MV-4-11 (cell line): Measurements from ENCODE around the gene C19orf47.

ENCODE experiments used
- DNase-seq: peaks from one replicate; lab custom pipeline; 2025; lab: John Stamatoyannopoulos, UW

C19orf47 gene

DNA sequence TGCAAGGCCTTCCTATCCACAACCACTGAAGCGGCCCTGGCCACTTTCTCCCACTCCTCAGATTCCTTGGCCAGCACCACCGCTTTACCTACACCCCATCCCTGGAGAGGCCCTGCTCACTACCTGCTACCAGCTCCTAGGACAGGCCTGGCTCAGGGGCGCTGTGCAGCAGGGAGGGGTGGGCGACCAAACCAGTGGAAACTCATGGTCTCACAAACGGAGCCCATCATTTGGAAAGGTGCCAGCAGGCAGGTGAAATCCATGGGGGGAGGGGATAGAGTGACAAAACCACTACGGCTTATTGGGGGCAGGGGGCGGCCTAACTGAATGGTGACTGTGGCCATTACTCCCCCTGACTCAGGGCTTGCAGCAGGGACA is 27.6 kb downstream of the C19orf47 start:
- no peak for DNase-seq

DNA sequence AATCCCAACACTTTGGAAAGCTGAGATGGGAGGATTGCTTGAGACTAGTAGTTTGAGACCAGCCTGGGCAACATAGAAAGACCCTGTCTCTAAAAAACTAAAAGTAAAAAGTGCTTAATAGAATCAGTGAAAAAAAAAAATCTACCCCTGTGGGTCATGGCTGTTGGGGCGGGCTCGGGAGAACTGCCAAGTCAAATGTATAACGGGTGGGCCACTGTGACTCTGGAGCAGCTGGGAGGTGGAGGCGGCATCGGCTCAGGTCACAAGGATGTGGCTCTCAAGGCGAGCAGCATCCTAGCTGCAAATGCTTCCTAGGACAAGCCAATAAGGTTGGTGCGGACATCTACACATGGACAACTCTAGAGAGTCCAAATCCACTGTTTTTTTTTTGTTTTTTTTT is 30.9 kb downstream of the C19orf47 start:
- no peak for DNase-seq

DNA sequence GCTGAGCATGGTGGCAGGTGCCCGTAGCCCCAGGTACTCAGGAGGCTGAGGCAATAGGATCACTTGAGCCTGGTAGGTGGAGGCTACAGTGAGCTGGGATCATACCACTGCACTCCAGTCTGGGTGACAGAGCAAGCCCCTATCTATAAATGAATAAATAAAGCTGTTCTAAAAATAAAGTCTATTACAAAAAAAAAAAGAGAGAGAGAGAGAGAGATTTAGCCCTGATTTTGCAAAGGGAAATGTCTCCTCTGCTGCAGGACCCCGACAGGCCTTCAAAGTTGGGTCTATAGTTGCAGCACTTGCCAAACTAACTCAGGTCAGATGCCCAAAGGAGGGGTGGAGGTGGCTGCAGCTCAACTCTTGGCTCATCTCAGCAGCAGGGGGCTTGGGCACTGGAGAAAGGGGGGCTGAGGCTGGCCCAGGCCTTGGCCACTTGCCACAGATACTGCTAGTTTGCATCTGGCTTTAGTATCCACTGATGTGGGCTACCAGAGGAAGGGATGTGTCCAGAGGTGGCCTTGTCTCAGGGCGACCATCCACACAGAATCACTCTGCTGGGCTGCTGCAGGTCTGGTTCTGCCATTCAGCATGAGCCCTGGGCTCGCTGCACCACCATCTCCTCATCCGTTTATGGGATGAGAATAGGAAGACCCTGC is 32.3 kb downstream of the C19orf47 start:
- no peak for DNase-seq

DNA sequence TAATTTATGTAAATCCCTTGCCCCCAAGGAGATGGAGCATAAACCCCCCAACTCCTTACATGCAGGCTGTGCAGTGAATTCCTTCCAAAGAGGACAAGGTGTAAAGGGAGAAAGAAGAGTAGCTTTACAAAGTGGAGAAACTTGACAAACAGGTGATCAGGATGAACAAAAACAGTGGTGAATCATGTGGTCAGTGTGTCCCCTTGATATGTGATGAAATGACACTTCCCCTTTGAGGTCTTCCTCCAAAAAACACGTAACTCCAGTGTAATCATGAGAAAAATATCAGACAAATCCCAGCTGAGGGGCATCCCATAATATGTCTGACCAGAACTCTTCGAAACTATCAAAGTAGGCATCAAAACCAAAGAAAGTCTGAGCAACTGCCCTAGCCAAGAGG is 33.5 kb downstream of the C19orf47 start:
- DNase-seq: peak; percentile 82

DNA sequence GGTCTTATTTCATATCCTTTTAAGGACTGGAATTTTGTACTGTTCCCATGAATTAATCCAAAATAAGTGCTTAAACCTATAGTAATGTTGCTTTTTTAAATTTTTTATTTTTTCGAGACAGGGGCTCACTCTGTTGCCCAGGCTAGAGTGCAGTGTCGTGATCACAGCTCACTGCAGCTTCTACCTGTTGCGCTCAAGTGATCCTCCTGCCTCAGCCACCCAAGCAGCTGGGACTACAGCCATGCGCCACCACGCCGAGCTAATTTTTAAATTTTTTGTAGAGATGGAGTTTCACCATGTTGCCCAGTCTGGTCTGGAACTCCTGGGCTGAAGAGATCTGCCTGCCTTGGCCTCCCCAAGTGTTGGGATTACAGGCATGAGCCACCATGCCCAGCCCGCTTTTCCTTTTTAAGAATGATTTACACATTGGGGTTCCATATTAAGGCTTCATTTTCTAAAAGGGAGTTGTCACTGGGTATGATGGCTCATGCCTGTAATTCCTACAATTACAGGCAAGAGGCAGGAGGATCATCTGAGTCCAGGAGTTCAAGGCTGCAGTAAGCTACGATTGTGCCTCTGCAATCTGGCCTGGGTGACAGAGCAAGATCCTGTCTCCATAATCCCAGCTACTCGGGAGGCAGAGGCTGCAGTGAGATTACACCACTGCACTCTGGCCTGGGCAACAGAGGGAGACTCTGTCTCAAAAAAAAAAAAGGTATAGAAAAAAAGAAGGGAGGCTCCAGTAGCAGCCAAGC is 34.8 kb downstream of the C19orf47 start:
- DNase-seq: no peak

DNA sequence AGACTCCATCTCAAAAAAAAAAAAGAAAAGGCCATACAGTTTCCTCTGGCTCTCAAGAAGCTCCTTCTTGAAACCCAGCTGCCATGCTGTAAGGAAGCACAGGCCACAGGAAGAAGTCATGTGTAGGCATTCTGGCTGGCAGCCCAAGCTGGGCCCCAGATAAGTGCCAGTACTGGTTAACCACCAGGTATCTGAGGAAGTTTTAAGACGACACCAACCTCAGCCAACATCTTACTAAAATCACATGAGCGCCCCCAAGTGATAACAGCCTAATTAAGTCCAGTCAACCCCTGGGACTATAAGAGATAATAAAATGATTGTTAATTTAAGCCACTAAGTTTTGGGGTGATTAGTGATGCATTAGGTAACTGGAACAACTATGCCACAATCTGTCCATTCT is 35.7 kb downstream of the C19orf47 start:
- DNase-seq: no peak

DNA sequence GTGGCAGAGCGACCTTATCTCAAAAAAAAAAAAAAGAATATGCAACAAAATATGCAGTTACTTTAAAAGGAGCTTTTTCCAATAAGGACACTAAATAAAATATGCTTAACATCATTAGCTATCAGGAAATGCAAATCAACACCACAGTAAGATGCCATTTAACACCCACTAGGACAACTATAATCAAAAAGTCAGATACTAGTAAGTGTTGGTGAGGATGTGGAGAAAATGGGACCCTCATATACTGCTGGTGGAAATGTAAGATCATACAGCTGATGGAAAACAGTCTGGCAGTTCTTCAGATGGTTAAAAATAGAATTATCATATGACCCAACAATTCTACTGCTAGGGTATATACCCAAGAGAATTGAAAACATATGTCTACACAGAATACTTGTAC is 38.5 kb downstream of the C19orf47 start:
- DNase-seq: no peak

DNA sequence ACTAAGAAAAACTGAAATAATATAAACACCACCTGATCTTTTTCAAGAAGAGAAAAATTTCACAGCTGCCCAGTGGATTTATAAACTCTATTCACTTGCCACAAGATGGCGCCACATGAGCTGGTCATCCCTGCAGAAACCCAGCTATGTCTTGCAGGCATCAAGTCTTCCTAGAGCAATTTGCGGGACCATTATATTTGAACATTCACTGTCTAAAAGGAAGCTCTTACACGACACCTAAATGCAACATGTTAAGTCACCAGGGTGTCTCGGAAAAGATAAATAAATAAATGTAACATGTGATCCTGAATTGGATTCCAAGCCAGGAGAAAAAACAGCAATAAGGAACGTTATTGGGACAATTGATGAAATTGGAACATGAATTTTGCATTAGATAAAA is 42.8 kb downstream of the C19orf47 start:
- peak; percentile 88 for DNase-seq

DNA sequence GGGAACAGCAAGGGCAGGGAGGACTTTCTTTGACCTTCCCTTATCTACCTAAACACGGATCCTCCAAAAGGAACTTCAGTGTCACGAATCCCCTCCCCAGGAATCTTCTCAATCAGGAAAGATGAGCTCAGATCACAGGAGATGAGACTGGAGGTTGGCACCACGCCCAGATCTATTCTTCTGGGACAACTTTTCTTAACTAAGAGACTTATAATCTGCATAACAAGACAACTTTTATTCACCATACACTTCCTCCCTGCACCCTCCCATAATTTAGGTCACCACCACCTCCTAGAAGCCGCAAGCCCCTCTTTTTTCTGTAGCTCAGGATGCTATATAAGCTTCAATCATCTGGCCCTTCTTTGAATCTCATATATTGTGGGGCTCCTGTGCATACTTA is 43.9 kb downstream of the C19orf47 start:
- DNase-seq: no peak

DNA sequence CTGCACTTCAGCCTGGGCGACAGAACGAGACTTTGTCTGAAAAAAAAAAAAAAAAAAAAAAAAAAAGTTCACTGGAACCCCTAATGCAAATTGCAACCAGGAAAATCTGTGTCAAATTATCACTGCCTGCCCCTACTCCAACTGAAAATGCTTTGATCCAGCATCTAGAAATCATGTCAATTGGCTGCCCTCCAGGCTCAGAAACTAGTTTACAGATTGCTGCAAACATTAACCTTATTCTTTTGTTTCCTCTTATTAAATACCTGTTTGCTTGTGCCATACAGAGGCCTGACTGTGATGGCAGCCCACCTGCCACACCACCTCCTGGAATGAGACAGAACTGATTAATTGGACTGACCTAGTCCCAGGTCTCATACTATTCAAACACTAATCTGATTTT is 44.4 kb downstream of the C19orf47 start:
- DNase-seq: no peak

DNA sequence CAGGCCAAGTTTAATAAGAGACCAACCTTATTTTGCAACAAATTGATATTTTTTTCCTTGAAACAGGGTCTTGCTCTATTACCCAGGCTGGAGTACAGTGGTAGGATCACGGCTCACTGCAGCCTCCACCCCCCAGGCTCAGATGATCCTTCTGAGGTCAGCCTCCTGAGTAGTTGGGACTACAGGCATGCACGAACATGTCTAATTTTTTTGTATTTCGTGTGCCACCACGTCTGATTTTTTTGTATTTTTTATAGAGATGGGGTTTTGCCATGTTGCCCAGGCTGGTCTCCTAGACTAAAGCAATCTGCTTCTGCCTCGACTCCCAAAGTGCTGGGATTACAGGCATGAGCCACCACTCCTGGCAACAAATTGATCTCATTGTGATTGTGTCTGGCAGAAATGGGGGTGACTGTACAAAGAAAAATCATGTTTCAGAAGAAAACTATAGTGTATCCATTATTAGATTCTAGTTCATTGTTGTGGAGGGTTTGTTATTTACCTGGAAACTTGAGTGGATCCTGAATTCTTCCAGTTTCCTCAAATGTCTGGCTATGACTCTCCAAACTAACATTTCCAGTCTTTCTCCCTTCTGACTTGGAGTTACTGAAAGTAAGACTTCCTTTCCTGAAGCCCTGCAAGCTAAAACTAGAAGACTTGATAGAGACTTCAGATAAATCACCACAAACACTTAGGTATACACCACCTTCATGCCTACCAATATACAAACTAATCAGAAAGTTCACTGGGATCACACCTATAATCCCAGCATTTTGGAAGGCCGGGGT is 45.8 kb downstream of the C19orf47 start:
- DNase-seq: no peak

DNA sequence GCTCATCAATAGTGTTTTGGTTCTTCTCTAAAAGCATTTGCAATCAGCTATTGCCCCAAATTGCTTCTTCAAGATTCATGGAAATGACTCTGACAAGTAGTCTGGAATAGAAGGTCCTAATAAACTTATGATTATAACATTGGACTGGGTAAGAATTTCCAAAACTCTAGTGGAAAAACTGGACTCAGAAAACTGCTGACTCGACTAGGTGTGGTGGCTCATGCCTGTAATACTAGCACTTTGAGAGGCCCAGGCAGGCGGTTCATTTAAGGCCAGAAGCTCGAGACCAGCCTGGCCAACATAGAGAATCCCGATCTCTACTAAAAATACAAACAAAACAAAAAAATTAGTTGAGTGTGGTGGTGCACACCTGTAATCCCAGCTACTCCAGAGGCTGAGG is 47.5 kb downstream of the C19orf47 start:
- no peak for DNase-seq

DNA sequence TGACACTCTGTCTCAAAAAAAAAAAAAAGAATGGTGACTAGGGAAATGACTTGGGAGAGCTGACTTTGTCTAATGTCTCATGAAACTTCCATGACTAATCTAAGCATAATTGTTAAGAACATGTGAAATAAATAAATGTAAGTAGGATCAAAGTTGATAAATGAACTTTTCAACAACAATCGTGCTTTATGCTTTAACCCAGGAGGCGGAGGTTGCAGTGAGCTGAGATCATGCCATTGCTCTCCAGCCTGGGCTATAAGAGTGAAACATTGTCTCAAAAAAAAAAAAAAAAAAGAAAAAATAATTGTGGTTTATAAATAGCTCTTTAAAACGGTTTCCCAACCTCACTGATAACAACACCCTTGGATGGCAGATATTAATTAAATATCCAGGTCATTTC is 50.2 kb downstream of the C19orf47 start:
- DNase-seq: no peak

DNA sequence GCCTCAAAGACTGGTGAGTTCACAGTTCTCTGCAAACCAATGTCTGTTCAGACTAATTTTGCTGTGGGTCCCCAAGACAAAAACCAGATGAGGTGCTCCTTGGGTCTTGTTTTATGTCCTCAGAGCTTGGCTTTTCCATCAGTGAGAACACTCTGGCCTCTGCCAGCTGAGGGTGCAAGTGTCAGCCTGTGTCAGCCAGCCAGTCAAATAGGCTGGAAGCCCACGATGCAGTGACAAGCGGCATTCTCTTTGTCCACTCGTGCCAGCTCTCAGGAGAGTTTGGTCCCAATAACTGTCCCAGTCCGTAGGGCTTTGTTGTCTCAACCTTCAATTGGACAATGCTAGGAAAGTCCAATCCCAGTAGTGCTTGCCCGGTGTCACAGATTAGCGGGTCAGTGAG is 53.6 kb downstream of the C19orf47 start:
- no peak for DNase-seq

DNA sequence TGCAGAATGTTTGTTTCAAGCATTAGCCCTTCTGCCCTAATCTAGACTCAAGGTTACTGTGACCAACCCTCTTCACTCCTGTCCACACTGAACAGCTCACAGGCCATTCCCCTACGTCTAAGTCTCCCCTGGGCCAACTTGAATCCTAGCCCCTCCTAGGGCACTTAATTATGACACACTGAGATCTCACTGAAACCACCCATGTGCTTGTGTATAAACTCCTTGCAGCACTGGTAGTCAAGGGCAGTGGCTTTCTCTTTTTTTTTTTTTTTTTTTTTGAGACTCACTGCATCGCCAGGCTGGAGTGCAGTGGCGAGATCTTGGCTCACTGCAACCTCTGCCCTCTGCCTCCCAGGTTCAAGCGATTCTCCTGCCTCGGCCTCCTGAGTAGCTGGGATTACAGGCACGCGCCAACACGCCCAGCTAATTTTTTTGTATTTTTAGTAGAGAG is 61.2 kb downstream of the C19orf47 start:
- no peak for DNase-seq

DNA sequence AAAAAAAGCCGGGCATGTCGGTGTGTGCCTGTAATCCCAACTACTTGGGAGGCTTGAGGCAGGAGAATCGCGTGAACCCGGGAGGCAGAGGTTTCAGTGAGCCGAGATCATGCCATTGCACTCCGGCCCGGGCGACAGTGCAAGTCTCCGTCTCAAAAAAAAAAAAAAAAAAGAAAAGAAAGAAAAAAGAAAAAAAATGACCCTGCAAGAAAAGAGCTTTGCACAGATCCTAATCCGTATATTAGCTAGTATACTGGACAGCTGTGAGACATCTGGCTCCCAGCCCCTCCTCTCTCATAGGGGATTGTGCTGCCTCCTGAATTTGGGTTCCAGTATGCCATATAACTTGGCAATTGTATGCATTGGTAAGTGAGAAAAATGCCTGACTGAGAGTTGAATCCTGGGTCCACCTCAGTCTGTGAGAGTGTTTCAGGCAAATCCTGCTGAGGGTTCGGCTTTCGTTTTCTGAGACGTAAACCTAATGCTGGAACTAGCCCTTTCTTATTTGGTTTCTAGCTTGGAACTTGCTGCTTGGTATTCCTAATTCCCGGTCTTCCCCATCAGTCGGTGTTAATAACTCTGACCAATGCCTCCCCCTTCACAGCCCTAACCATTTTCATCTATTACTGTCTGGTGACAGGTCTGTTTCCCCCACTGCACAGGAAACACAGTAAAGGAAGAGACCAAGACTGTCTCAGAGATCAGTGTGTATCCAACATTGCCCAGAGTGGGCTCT is 61.8 kb downstream of the C19orf47 start:
- no peak for DNase-seq

DNA sequence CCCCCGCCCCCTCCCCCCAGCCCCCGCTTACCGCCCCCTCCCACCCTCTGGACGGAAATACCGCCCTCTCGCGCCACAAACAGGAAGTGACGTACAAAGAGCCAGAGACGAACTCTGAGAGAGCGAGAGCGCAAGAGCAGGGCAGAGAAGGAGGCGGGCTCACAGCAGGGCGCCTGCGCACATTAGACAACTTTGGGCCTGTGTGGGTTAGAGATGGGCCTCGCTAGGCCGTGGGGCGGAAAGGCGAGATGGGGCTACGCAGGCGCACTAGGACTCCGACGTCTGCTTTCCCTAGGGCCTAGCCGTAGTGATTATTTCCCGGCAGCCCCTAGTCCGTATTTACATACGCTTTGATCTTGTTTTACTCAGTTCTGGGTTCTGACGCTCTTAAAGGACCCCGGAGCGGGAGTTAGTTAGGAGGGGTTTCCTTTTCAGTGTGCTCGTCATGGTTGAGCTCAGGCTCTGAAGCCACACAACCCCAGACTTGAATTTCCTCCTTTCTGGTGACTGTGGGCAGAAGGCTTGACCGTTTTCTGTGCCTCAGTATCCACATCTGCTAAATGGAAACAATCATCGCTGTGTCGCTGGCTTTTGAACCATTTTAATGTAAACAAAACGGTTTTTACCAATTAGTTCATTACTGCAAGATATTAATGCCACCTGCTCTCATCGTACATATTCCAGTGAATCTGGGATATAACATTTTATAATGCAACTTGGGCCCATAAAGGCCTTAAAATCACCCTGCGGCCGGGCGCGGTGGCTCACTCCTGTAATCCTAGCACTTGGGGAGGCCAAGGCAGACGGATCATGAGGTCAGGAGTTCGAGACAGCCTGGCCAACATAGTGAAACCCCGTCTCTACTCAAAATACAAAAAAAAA is 62.6 kb downstream of the C19orf47 start:
- peak; percentile 100 for DNase-seq

DNA sequence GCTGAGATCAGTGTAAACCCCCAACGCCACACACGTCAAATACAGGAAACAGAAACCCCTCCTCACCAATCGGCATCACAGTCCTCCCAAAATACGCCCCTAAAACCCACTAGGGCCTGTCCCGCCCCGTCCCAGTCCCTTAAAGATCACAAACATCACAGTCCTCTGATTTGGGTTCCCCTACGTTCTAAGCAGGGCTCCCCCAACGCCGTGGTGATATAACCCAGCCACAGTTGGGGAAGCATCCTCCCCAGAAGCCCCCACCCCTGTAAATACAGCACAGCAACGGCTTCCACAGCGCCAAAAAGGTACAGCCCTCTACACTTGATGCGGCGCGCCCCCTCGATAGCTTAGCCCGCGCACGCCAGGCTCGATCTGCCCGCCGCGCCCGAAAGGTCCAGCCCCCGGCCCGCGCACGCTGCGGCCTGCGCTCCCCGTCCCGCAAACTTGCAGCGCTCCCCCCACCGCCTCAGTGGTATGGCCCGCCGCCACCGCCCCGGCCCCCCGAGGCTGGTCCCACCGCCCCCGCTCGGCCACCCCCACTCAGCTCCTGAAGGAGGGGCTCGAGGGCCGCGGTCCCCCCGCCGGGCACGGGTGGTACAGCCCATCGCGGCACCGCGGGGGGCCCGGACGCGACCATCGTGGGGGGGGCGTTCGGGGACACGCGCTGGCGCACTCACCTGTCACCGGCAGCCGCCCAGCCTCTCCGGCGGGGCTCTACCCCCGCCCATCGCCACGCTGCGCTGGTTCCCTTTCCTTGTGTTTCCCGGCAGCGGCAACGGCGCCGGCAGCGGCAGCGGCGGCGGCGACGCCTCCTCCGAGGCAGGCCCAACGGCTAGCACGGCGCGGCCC is 63.5 kb downstream of the C19orf47 start, which contains the start of gene AKT2:
Gene AKT2 (minus strand): TSS at position 845 of the 852 bp plus-strand sequence. CDS start 20,078 bp downstream, outside the sequence.
- peak; percentile 48 for DNase-seq

DNA sequence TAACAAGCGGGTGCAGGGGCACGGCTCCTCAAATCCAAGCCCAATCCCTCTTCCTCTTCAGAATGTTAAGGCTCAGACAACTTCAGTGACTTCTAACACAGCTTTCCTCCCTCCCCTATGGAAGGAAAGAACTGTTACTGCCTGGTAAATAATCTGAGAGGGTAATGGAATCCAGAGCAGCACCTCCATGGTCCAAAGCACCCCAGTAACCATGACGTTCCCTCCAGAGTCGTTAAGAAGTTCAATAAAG is 64.0 kb downstream of the C19orf47 start:
- DNase-seq: no peak

DNA sequence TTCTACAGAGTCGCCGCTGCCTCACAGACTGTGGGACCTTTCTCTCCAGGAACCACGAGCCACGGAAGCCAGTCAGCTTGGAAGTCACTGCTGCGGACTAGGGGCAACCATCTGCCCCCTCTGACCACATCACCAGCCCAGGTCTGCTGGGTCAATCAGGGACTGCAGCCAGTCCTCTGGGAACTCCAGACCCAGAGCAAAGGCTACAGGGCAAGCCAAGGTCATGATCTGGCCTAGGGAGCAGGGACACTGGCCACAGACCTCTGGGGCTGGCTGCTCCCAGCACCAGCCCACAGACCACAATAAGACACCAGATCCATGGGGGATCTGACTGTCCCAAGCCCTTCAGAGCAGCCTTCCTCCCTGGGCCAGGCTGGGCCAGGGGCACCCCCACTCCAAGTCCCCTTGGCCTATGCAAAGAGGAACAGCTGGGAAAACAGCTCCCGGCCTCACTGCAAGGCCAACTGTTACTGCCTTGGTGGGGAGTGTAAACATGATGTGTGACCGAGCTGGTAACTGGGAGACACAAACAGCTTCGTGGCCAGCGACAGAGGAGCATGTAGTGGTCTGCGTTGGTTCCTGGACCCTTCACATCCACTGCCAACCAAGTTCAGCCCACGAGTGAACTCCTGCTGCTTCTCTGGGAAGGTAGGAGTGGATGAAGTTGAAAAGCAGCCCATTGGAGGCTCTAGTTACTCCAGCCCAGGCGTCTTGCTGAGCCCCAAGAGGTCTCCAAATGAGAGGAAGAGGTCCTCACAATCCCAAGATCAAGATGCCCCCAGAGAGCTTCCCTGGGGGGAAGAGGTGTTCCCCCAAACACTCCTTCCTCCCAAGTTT is 64.6 kb downstream of the C19orf47 start:
- DNase-seq: no peak
